Neural cell (in vitro differentiated cells): ENCODE measurements around the gene CISD3. TPM values are rescaled to one million over a fixed set of nuclear protein-coding genes. Genes with fewer than 3 reads are reported as not detected.

Experiments used
- H2AFZ ChIP-seq: fragments of 200-600, 300-800 bp; sonication (generic), shearing (Covaris generic); 2 replicates; pipeline ENCODE4 v1.6.0; 2014; ENCODE audit warnings: low read depth, mild to moderate bottlenecking, antibody characterized with exemption, low read length, moderate library complexity
- H3F3A ChIP-seq: fragments of 200-600 bp; shearing (Covaris generic); 2 replicates; pipeline ENCODE4 v1.6.1; 2016; ENCODE audit warnings: mild to moderate bottlenecking, moderate library complexity, mixed read lengths, antibody characterized with exemption, low read length; ENCODE audit not compliant: insufficient read depth, poor library complexity, severe bottlenecking
- H3K27ac ChIP-seq: fragments of 200-600, 300-800 bp; sonication (generic), shearing (Covaris generic); 2 replicates; pipeline ENCODE4 v1.5.1; 2014; ENCODE audit warnings: mild to moderate bottlenecking, low read length, moderate library complexity
- H3K27me3 ChIP-seq: fragments of 300-800, 200-600 bp; sonication (generic), shearing (Covaris generic); 2 replicates; pipeline ENCODE4 v1.6.0; 2014; ENCODE audit warnings: mild to moderate bottlenecking, low read depth, low read length, moderate library complexity; ENCODE audit not compliant: insufficient read depth
- H3K36me3 ChIP-seq: fragments of 300-800, 200-600 bp; sonication (generic), shearing (Covaris generic); 2 replicates; pipeline ENCODE4 v1.5.1; 2014; ENCODE audit warnings: mild to moderate bottlenecking, antibody characterized with exemption, low read length, moderate library complexity; ENCODE audit not compliant: insufficient read depth
- H3K4me2 ChIP-seq: fragments of 300-800, 200-600 bp; sonication (generic), shearing (Covaris generic); 2 replicates; pipeline ENCODE4 v1.6.0; 2014; ENCODE audit warnings: mild to moderate bottlenecking, low read length
- H3K4me3 ChIP-seq: fragments of 300-800, 200-600 bp; sonication (generic), shearing (Covaris generic); 2 replicates; pipeline ENCODE4 v1.5.1; 2014; ENCODE audit warnings: mild to moderate bottlenecking, low read length, moderate library complexity
- H3K79me2 ChIP-seq: fragments of 200-600 bp; shearing (Covaris generic); replicated peaks from 2 replicates; pipeline ENCODE4 v1.6.0; 2014; ENCODE audit warnings: mild to moderate bottlenecking, low read length, moderate library complexity; ENCODE audit not compliant: insufficient read depth
- H3K9ac ChIP-seq: fragments of 300-800, 200-600 bp; sonication (generic), shearing (Covaris generic); 2 replicates; pipeline ENCODE4 v1.6.1; 2016; ENCODE audit warnings: mild to moderate bottlenecking, low read length, mixed read lengths
- H3K9me2 ChIP-seq: fragments of 200-600 bp; shearing (Covaris generic); 2 replicates; pipeline ENCODE4 v1.6.1; 2016; ENCODE audit warnings: mild to moderate bottlenecking, low read length, mixed read lengths; ENCODE audit not compliant: insufficient read depth
- H3K9me3 ChIP-seq: fragments of 200-600, 300-800 bp; sonication (generic), shearing (Covaris generic); 2 replicates; pipeline ENCODE4 v1.6.1; 2016; ENCODE audit warnings: mild to moderate bottlenecking, mixed run types, low read length, moderate library complexity, mixed read lengths
- H4K20me1 ChIP-seq: fragments of 200-600 bp; shearing (Covaris generic); 2 replicates; pipeline ENCODE4 v1.6.1; 2016; ENCODE audit warnings: mild to moderate bottlenecking, mixed run types; ENCODE audit not compliant: insufficient read depth
- CTCF ChIP-seq: fragments of 450-650 bp; IDR thresholded peaks from 2 replicates; pipeline ENCODE4 v1.5.1; 2014; ENCODE audit warnings: antibody characterized with exemption, mild to moderate bottlenecking, moderate library complexity; ENCODE audit not compliant: poor library complexity, severe bottlenecking
- EP300 ChIP-seq: fragments of 450-650 bp; conservative IDR thresholded peaks from 2 replicates; pipeline ENCODE4 v1.6.1; 2014; ENCODE audit warnings: antibody characterized with exemption, mild to moderate bottlenecking, moderate library complexity; ENCODE audit not compliant: poor library complexity, severe bottlenecking
- EZH2 ChIP-seq: fragments of 200-600, 300-800 bp; shearing (Covaris generic), sonication (generic); IDR thresholded peaks from 2 replicates; pipeline ENCODE4 v1.6.1; 2014; ENCODE audit warnings: antibody characterized with exemption, low read length, borderline replicate concordance, mild to moderate bottlenecking; ENCODE audit not compliant: insufficient read depth, poor library complexity, severe bottlenecking
- MXI1 ChIP-seq: fragments of 450-650 bp; conservative IDR thresholded peaks from 2 replicates; pipeline ENCODE4 v1.6.1; 2014; ENCODE audit warnings: antibody characterized with exemption, mild to moderate bottlenecking; ENCODE audit not compliant: poor library complexity, severe bottlenecking
- POLR2AphosphoS5 ChIP-seq: IDR thresholded peaks from 2 replicates; pipeline ENCODE4 v1.6.1; 2012
- RAD21 ChIP-seq: fragments of 450-650 bp; conservative IDR thresholded peaks from 2 replicates; pipeline ENCODE4 v1.6.1; 2014; ENCODE audit warnings: antibody characterized with exemption, mild to moderate bottlenecking, moderate library complexity
- REST ChIP-seq: IDR thresholded peaks from 2 replicates; pipeline ENCODE4 v1.6.1; 2012; ENCODE audit warnings: borderline replicate concordance
- SMC3 ChIP-seq: fragments of 450-650 bp; conservative IDR thresholded peaks from 2 replicates; pipeline ENCODE4 v1.6.1; 2014; ENCODE audit warnings: antibody characterized with exemption, mild to moderate bottlenecking, moderate library complexity; ENCODE audit not compliant: poor library complexity
- TAF1 ChIP-seq: IDR thresholded peaks from 2 replicates; pipeline ENCODE4 v1.6.1; 2012; ENCODE audit warnings: low read depth
- polyA plus RNA-seq: library from polyadenylated mRNA; depleted of rRNA; stranded (reverse); fragments of >200 nt; gene quantifications from 2 replicates; pipeline ENCODE4 v1.2.3, GENCODE V29; 2014

Gene CISD3
- polyA plus RNA-seq, 1 donor from 2014 or later = 1.2 TPM

- no peak overlapping the region for H3K4me3 ChIP-seq
- H3F3A ChIP-seq = no peaks in the 10 kb centered on the region
- no peaks in the 10 kb centered on the region for H4K20me1 ChIP-seq
- H3K27ac ChIP-seq = no peak overlapping the region
- peaks cover 29% of the 10 kb centered on the region for H3K27me3 ChIP-seq
- H3K36me3 ChIP-seq = no peaks in the 10 kb centered on the region
- TF ChIP-seq EP300 (no peak), MXI1 (no peak), REST (no peak), SMC3 (no peak), RAD21 (no peak), POLR2AphosphoS5 (no peak)
- H3K9me3 ChIP-seq = no peaks in the 10 kb centered on the region
- no peaks in the 10 kb centered on the region for H3K9me2 ChIP-seq
- H3K4me2 ChIP-seq = no peak overlapping the region
- no peak overlapping the region for H3K9ac ChIP-seq
- no peaks in the 10 kb centered on the region for H3K79me2 ChIP-seq
- H2AFZ ChIP-seq = no peak overlapping the region
Measured at GRCh38 chr17:38698760-38699159, 31.4 kb upstream of the CISD3 start.

- Histone ChIP-seq H3K4me3 (peak overlapping the region; percentile 81), H3K79me2 (peaks cover 19% of the 10 kb centered on the region), H3K9ac (peak overlapping the region; percentile 59), H3F3A (no peaks in the 10 kb centered on the region), H3K27me3 (peaks cover 36% of the 10 kb centered on the region), H3K27ac (peak overlapping the region; percentile 36), H4K20me1 (no peaks in the 10 kb centered on the region), H3K4me2 (peak overlapping the region; percentile 44), H3K36me3 (no peaks in the 10 kb centered on the region), H2AFZ (peak overlapping the region; percentile 27), H3K9me3 (no peaks in the 10 kb centered on the region), H3K9me2 (no peaks in the 10 kb centered on the region)
- TF ChIP-seq RAD21 = no peak
- no peak for TF ChIP-seq POLR2AphosphoS5
- TF ChIP-seq MXI1 = no peak
- no peak for TF ChIP-seq EZH2
- no peak for TF ChIP-seq SMC3
- TF ChIP-seq CTCF = no peak
- no peak for TF ChIP-seq EP300
- no peak for TF ChIP-seq TAF1
- TF ChIP-seq REST = no peak
Measured at GRCh38 chr17:38701504-38702165, 28.5 kb upstream of the CISD3 start.
